PC-3 (cell line): ENCODE measurements around the gene MRAP. TPM values are rescaled to one million over a fixed set of nuclear protein-coding genes. Genes with fewer than 3 reads are reported as not detected.
"Not testable (repeated sequence)": the region's sequence is repeated elsewhere in the genome, so short reads cannot be mapped to it uniquely, and the experiment has no call there.

Experiments
- ATAC-seq: fragments of 200-7000 bp; cut with Tn5 transposase; 2 replicates; pipeline ENCODE4 v1.9.1; 2020; ENCODE audit warnings: mild to moderate bottlenecking, moderate library complexity
- BruUV-seq: library from RNA; stranded (reverse); fragments of 400-500 nt; replicated peaks from 2 replicates; lab custom pipeline; 2021; lab: Mats Ljungman, UMichigan
- CTCF ChIA-PET: fragments of 300-600 bp; sonication (Branson Sonifier 250); formaldehyde crosslinking; loops from one replicate; lab custom pipeline; 2022; ENCODE audit warnings: antibody characterized with exemption; lab: Charles Lee
- POLR2A ChIA-PET: fragments of 300-600 bp; sonication (Branson Sonifier 250); formaldehyde crosslinking; loops from one replicate; lab custom pipeline; 2022; ENCODE audit warnings: antibody characterized with exemption; ENCODE audit not compliant: unreplicated experiment; lab: Charles Lee
- DNase-seq: peaks from one replicate; pipeline ENCODE4 v3.0.0-alpha.2; 2015
- H2AFZ ChIP-seq: fragments of 300-600 bp; sonication (generic); 2 replicates; pipeline ENCODE4 v1.6.0; 2016; ENCODE audit warnings: antibody characterized with exemption, low read length
- H3F3A ChIP-seq: fragments of 300-600 bp; sonication (generic); one replicate; pipeline ENCODE4 v1.6.0; 2017; ENCODE audit warnings: antibody characterized with exemption, low read length, control low read depth, mild to moderate bottlenecking; ENCODE audit not compliant: unreplicated experiment
- H3K27ac ChIP-seq: fragments of 300-600 bp; sonication (generic); 2 replicates; pipeline ENCODE4 v1.5.1; 2016; ENCODE audit warnings: mild to moderate bottlenecking, low read length
- H3K27me3 ChIP-seq: fragments of 300-600 bp; sonication (generic); 2 replicates; pipeline ENCODE4 v1.6.1; 2016; ENCODE audit warnings: low read length, mixed read lengths
- H3K36me3 ChIP-seq: fragments of 300-600 bp; sonication (generic); 2 replicates; pipeline ENCODE4 v1.6.1; 2016; ENCODE audit warnings: low read depth, mixed run types, low read length, mixed read lengths
- H3K4me1 ChIP-seq: fragments of 300-600 bp; sonication (generic); 2 replicates; pipeline ENCODE4 v1.5.1; 2016; ENCODE audit warnings: low read length; ENCODE audit not compliant: insufficient read depth
- H3K4me2 ChIP-seq: fragments of 300-600 bp; sonication (generic); 2 replicates; pipeline ENCODE4 v1.6.0; 2016; ENCODE audit warnings: low read length
- H3K4me3 ChIP-seq: fragments of 300-600 bp; sonication (generic); 2 replicates; pipeline ENCODE4 v1.5.1; 2016; ENCODE audit warnings: mild to moderate bottlenecking, low read length, mixed read lengths
- H3K79me2 ChIP-seq: fragments of 300-600 bp; sonication (generic); 2 replicates; pipeline ENCODE4 v1.6.1; 2017; ENCODE audit warnings: low read length, mixed read lengths
- H3K9ac ChIP-seq: fragments of 300-600 bp; sonication (generic); 2 replicates; pipeline ENCODE4 v1.6.0; 2016; ENCODE audit warnings: mild to moderate bottlenecking, low read length
- H3K9me2 ChIP-seq: fragments of 300-600 bp; sonication (generic); replicated peaks from 2 replicates; pipeline ENCODE4 v1.6.1; 2016; ENCODE audit warnings: mixed run types, low read length, mixed read lengths
- H3K9me3 ChIP-seq: fragments of 300-600 bp; sonication (generic); 2 replicates; pipeline ENCODE4 v1.6.1; 2016; ENCODE audit warnings: low read length, mixed read lengths
- H4K20me1 ChIP-seq: fragments of 300-600 bp; sonication (generic); 2 replicates; pipeline ENCODE4 v1.6.1; 2016; ENCODE audit warnings: low read length, mixed read lengths
- EZH2 ChIP-seq: fragments of 300-600 bp; sonication (generic); IDR thresholded peaks from one replicate; pipeline ENCODE4 v1.6.1; 2017; ENCODE audit warnings: antibody characterized with exemption, mild to moderate bottlenecking, low read length; ENCODE audit not compliant: unreplicated experiment
- EZH2phosphoT487 ChIP-seq: fragments of 300-600 bp; sonication (generic); IDR thresholded peaks from 2 replicates; pipeline ENCODE4 v1.6.1; 2018; ENCODE audit warnings: mild to moderate bottlenecking, antibody characterized with exemption, low read length, borderline replicate concordance
- intact Hi-C: fragments of 100-400 bp; cut with micrococcal nuclease; formaldehyde crosslinking; loops from 2 replicates; pipeline ENCODE4 v1.9.0; 2023
- total RNA-seq: library from RNA; depleted of rRNA; stranded (reverse); fragments of >200 nt; gene quantifications from 2 replicates; pipeline ENCODE4 v1.2.3, GENCODE V29; 2014
- TF ChIP-seq, protein P1 (sequence below): fragments of 300-600 bp; sonication (generic); conservative IDR thresholded peaks from 2 replicates; pipeline ENCODE4 v1.5.1; 2017; ENCODE audit warnings: antibody characterized with exemption, low read depth, mild to moderate bottlenecking, low read length

Gene MRAP
- total RNA-seq, 1 experiment from 2014 or later: not detected

DNA sequence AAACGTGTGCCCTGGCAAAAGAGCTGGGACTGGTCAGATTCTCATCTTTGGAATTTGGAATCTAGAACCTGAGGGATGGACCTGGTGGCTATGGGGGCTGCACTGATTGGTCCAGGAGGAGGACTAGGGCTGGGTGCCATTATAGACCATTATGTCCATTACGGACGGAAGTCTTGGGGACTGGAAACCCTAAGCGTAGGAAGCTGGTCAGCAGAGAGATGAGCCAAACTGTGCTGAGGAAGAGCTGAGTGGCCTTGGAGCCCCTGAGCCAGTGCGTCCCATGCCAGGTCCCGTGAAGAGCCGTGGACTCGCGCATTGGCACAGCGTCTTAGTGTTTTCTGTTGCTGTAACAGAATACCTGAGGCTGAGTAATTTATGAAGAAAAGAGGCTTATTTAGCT, 10.0 kb downstream of the MRAP start:
- Histone ChIP-seq H2AFZ (no peak overlapping the region), H3F3A (no peaks in the 10 kb centered on the region), H3K36me3 (peaks cover 49% of the 10 kb centered on the region), H3K9me3 (no peaks in the 10 kb centered on the region), H4K20me1 (no peaks in the 10 kb centered on the region), H3K79me2 (no peaks in the 10 kb centered on the region), H3K9me2 (no peaks in the 10 kb centered on the region), H3K4me2 (no peak overlapping the region), H3K4me1 (no peaks in the 10 kb centered on the region), H3K4me3 (no peak overlapping the region), H3K9ac (no peak overlapping the region), H3K27ac (no peak overlapping the region), H3K27me3 (no peaks in the 10 kb centered on the region)
- no peak for ATAC-seq
- POLR2A ChIA-PET: interaction anchor here (0.6 kb wide), 1 partner anchor 523 kb away, joined by 3 read pairs; no protein-coding TSS in a partner anchor
- CTCF ChIA-PET: no interaction called here
- DNase-seq: no peak
- no TSS peak for BruUV-seq
- TF ChIP-seq EZH2: no peak
- TF ChIP-seq, protein P1, sequence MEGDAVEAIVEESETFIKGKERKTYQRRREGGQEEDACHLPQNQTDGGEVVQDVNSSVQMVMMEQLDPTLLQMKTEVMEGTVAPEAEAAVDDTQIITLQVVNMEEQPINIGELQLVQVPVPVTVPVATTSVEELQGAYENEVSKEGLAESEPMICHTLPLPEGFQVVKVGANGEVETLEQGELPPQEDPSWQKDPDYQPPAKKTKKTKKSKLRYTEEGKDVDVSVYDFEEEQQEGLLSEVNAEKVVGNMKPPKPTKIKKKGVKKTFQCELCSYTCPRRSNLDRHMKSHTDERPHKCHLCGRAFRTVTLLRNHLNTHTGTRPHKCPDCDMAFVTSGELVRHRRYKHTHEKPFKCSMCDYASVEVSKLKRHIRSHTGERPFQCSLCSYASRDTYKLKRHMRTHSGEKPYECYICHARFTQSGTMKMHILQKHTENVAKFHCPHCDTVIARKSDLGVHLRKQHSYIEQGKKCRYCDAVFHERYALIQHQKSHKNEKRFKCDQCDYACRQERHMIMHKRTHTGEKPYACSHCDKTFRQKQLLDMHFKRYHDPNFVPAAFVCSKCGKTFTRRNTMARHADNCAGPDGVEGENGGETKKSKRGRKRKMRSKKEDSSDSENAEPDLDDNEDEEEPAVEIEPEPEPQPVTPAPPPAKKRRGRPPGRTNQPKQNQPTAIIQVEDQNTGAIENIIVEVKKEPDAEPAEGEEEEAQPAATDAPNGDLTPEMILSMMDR: no peak
- TF ChIP-seq EZH2phosphoT487: no peak
- intact Hi-C loops: no loop called here

DNA sequence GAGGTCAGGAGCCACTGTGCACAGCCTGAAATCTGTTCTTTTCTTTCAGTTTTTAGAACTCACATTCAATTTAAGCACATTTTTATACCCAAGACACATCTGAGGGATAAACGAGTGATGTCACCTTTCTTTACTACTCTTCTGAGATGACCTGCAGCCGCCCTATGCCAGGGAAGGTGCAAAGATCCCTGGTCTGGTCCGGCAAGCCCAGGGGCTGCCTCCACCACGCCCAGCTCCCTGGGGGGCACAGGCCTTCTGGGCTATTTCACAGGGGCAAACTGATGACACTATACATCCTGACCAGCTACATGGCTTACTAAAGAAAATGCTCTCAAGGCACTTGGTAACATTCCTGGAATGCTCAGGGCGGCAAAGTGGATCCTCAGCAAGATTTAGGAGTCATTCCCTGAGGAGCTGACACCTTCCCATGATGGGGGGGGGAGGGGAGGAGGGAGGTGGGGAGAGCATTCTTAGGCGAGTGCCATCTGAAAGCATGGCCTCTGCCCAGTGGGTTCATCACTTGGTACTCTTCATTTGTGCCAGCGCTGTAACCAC, 11.3 kb downstream of the MRAP start:
- POLR2A ChIA-PET: interaction anchor here (0.7 kb wide), 1 partner anchor 117 kb away, joined by 7 read pairs; no protein-coding TSS in a partner anchor
- Histone ChIP-seq H3K9me3 (no peaks in the 10 kb centered on the region), H2AFZ (no peak overlapping the region), H3K9me2 (no peaks in the 10 kb centered on the region), H3K27ac (no peak overlapping the region), H3K4me1 (no peaks in the 10 kb centered on the region), H3K4me3 (no peak overlapping the region), H3K36me3 (peaks cover 57% of the 10 kb centered on the region), H3K27me3 (no peaks in the 10 kb centered on the region), H3K79me2 (no peaks in the 10 kb centered on the region), H3K9ac (no peak overlapping the region), H4K20me1 (no peaks in the 10 kb centered on the region), H3K4me2 (no peak overlapping the region), H3F3A (no peaks in the 10 kb centered on the region)
- BruUV-seq: no TSS peak
- no peak for DNase-seq
- no peak for ATAC-seq
- TF ChIP-seq EZH2phosphoT487 (no peak), EZH2 (no peak)
- TF ChIP-seq, protein P1: no peak
- CTCF ChIA-PET: no interaction called here
- intact Hi-C loops: no loop called here

DNA sequence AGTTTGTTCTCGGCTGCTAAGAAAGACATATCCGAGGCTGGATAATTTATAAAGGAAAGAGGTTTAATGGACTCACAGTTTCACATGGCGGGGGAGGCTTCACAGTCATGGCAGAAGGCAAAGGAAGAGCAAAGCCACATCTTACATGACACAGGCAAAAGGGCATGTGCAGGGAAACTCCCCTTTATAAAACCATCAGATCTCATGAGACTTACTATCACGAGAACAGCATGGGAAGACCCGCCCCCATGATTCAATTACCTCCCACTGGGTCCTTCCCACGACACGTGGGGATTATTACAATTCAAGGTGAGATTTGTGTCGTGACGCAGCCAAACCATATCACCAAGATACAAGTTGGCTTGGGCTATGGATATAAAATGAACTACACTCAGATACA, 12.3 kb downstream of the MRAP start:
- H3K27ac ChIP-seq, DNase-seq, H3K9ac ChIP-seq, POLR2A ChIA-PET, BruUV-seq, H3K4me1 ChIP-seq, H3K79me2 ChIP-seq, H4K20me1 ChIP-seq, H2AFZ ChIP-seq, ATAC-seq, H3K4me2 ChIP-seq, H3K9me3 ChIP-seq, H3F3A ChIP-seq, intact Hi-C loops, H3K9me2 ChIP-seq, H3K4me3 ChIP-seq, H3K27me3 ChIP-seq, CTCF ChIA-PET: not testable (repeated sequence)
- H3K36me3 ChIP-seq: peaks cover 56% of the 10 kb centered on the region
